ENCODE measurements around the gene NID2.

The NID2 gene

DNA sequence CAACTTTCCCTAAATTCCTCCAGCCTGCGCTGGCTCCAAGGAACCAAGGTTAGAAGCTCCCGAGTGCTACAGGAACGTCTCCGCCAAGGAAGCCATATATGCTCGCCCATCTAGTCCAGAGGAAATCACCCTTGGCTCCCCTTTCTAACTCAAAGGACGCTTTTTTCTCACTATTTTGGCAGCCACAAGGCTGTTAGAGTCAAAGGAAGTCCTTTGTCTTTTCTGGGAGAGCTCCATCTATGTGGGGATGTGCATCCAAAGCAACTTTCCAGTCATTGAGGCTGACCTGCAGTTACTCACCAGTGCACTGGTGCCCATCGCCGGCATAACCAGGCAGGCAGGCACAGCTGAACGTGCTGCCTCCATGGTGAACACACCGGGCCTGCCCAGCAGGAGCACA is 42.0 kb downstream of the NID2 start:
- Histone ChIP-seq H3K36me3 (ENCODE audit: control insufficient read depth in 1 of 2, insufficient read depth in 2 of 2, low read length in 2 of 2) (peaks cover 0 to 3% of the 10 kb centered on the region in 2 experiments), H3K9me3 (ENCODE audit: insufficient read depth, low read depth, low read length) (no peaks in the 10 kb centered on the region), H3K27ac (ENCODE audit: low read depth, low read length) (no peak overlapping the region), H4K91ac (ENCODE audit: low read depth, low read length) (no peak overlapping the region), H3K79me2 (ENCODE audit: control insufficient read depth, insufficient read depth, low read length, poor library complexity) (no peaks in the 10 kb centered on the region), H3K79me1 (ENCODE audit: low read length) (no peaks in the 10 kb centered on the region), H3K4me2 (ENCODE audit: low read length) (no peak overlapping the region), H3K23ac (ENCODE audit: low read length) (no peak overlapping the region), H2BK5ac (ENCODE audit: low read depth, low read length, poor library complexity) (no peak overlapping the region), H4K12ac (ENCODE audit: low read depth, low read length) (no peak overlapping the region), H3K27me3 (ENCODE audit: insufficient read depth, low read length) (no peaks in the 10 kb centered on the region), H3K4me1 (ENCODE audit: control insufficient read depth in 1 of 2, insufficient read depth in 2 of 2, low read length in 2 of 2) (no peaks in the 10 kb centered on the region), H4K8ac (ENCODE audit: low read depth, low read length) (no peak overlapping the region), H2BK120ac (ENCODE audit: insufficient read depth, low read length, poor library complexity) (no peak overlapping the region), H3K14ac (ENCODE audit: low read length) (no peak overlapping the region), H3K9ac (ENCODE audit: low read length) (no peak overlapping the region), H3K18ac (ENCODE audit: low read length) (no peak overlapping the region), H3K4me3 (ENCODE audit: low read depth, low read length) (no peak overlapping the region), H2AFZ (ENCODE audit: insufficient read depth, low read length, poor library complexity) (no peak overlapping the region), H2AK5ac (ENCODE audit: low read length) (no peak overlapping the region), H2BK12ac (ENCODE audit: low read length) (no peak overlapping the region), H3K4ac (ENCODE audit: low read depth, low read length) (no peak overlapping the region)
- no CpG with 5 or more reads among the region's 10 CpGs for WGBS (ENCODE audit: extremely low coverage, insufficient coverage, insufficient read length)
- no peak for DNase-seq

DNA sequence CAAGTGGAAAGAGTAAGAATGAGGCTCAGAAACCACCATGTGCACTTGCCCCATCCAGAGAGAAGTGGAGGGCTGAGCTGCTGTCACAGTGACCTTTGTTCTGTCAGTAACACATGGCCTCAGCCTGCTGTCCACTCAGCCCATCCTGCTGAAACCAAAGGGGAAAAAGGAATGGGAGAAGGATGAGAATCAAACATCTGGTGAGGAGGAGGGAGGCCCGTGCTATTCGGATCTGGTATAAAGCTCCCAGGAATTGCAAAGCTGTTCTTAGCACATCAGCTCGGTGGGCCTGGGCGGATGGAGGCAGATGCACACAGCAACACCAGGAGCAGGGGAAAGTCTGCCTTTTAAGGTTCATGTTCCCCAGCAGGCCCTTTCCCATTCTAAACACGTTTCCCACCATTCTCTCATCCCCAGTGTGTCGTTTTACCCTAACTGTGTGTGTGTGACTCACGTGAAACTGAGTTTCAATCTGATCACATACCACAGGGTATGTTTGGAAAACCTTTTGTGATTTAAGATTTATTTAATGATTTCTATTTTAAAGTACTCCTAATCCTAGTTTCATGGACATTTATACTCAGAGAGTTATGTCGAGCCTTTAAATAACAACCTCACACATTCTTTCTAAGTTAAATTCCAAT is 42.7 kb downstream of the NID2 start:
- Histone ChIP-seq H3K79me2 (ENCODE audit: control insufficient read depth, insufficient read depth, low read length, poor library complexity) (no peaks in the 10 kb centered on the region), H3K79me1 (ENCODE audit: low read length) (peaks cover 2% of the 10 kb centered on the region), H2BK12ac (ENCODE audit: low read length) (no peak overlapping the region), H3K9me3 (ENCODE audit: insufficient read depth, low read depth, low read length) (no peaks in the 10 kb centered on the region), H3K23ac (ENCODE audit: low read length) (no peak overlapping the region), H4K8ac (ENCODE audit: low read depth, low read length) (no peak overlapping the region), H3K27ac (ENCODE audit: low read depth, low read length) (no peak overlapping the region), H3K27me3 (ENCODE audit: insufficient read depth, low read length) (no peaks in the 10 kb centered on the region), H3K36me3 (ENCODE audit: control insufficient read depth in 1 of 2, insufficient read depth in 2 of 2, low read length in 2 of 2) (peaks cover 0 to 3% of the 10 kb centered on the region in 2 experiments), H2AFZ (ENCODE audit: insufficient read depth, low read length, poor library complexity) (no peak overlapping the region), H3K4me2 (ENCODE audit: low read length) (no peak overlapping the region), H3K4me3 (ENCODE audit: low read depth, low read length) (no peak overlapping the region), H2AK5ac (ENCODE audit: low read length) (no peak overlapping the region), H2BK5ac (ENCODE audit: low read depth, low read length, poor library complexity) (no peak overlapping the region), H3K4ac (ENCODE audit: low read depth, low read length) (no peak overlapping the region), H4K91ac (ENCODE audit: low read depth, low read length) (no peak overlapping the region), H4K12ac (ENCODE audit: low read depth, low read length) (no peak overlapping the region), H3K9ac (ENCODE audit: low read length) (no peak overlapping the region), H3K14ac (ENCODE audit: low read length) (no peak overlapping the region), H3K18ac (ENCODE audit: low read length) (no peak overlapping the region), H2BK120ac (ENCODE audit: insufficient read depth, low read length, poor library complexity) (no peak overlapping the region), H3K4me1 (ENCODE audit: control insufficient read depth in 1 of 2, insufficient read depth in 2 of 2, low read length in 2 of 2) (no peaks in the 10 kb centered on the region)
- no CpG with 5 or more reads among the region's 8 CpGs for WGBS (ENCODE audit: extremely low coverage, insufficient coverage, insufficient read length)
- no peak for DNase-seq

DNA sequence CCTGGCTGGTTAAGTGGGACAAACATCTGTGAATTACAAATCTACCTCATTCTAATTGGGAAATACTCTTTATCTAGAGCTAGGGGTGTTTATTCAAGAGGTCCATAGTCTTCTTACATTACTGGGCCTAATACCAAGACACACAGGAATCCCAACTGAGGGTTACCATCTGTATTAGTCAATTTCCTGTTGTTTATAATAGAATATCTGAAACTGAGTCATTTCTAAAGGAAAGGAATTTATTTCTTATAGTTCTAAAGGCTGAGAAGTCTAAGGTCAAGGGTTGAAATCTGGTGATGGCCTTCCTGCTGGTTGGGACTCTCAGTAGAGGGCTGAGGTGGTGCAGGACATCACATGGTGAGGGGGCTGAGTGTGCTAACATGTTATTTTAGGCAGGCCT is 43.5 kb downstream of the NID2 start:
- DNase-seq, result no peak
- no peak overlapping the region for H3K27ac ChIP-seq (ENCODE audit: low read depth, low read length)
- no peak overlapping the region for H3K4ac ChIP-seq (ENCODE audit: low read depth, low read length)
- no peak overlapping the region for H4K91ac ChIP-seq (ENCODE audit: low read depth, low read length)
- no peak overlapping the region for H2BK120ac ChIP-seq (ENCODE audit: insufficient read depth, low read length, poor library complexity)
- no peak overlapping the region for H4K8ac ChIP-seq (ENCODE audit: low read depth, low read length)
- no peak overlapping the region for H2BK5ac ChIP-seq (ENCODE audit: low read depth, low read length, poor library complexity)
- H3K79me2 ChIP-seq (ENCODE audit: control insufficient read depth, insufficient read depth, low read length, poor library complexity), result no peaks in the 10 kb centered on the region
- no peak overlapping the region for H3K14ac ChIP-seq (ENCODE audit: low read length)
- H3K4me3 ChIP-seq (ENCODE audit: low read depth, low read length), result no peak overlapping the region
- no peaks in the 10 kb centered on the region for H3K9me3 ChIP-seq (ENCODE audit: insufficient read depth, low read depth, low read length)
- H3K79me1 ChIP-seq (ENCODE audit: low read length), result peaks cover 2% of the 10 kb centered on the region
- H3K4me2 ChIP-seq (ENCODE audit: low read length), result no peak overlapping the region
- peaks cover 0 to 3% of the 10 kb centered on the region in 2 experiments for H3K36me3 ChIP-seq (ENCODE audit: control insufficient read depth in 1 of 2, insufficient read depth in 2 of 2, low read length in 2 of 2)
- no peak overlapping the region for H3K9ac ChIP-seq (ENCODE audit: low read length)
- no peak overlapping the region for H3K18ac ChIP-seq (ENCODE audit: low read length)
- no peak overlapping the region for H2BK12ac ChIP-seq (ENCODE audit: low read length)
- no peak overlapping the region for H2AFZ ChIP-seq (ENCODE audit: insufficient read depth, low read length, poor library complexity)
- H3K27me3 ChIP-seq (ENCODE audit: insufficient read depth, low read length), result no peaks in the 10 kb centered on the region
- no peaks in the 10 kb centered on the region for H3K4me1 ChIP-seq (ENCODE audit: control insufficient read depth in 1 of 2, insufficient read depth in 2 of 2, low read length in 2 of 2)
- H3K23ac ChIP-seq (ENCODE audit: low read length), result no peak overlapping the region
- no peak overlapping the region for H4K12ac ChIP-seq (ENCODE audit: low read depth, low read length)
- no peak overlapping the region for H2AK5ac ChIP-seq (ENCODE audit: low read length)

DNA sequence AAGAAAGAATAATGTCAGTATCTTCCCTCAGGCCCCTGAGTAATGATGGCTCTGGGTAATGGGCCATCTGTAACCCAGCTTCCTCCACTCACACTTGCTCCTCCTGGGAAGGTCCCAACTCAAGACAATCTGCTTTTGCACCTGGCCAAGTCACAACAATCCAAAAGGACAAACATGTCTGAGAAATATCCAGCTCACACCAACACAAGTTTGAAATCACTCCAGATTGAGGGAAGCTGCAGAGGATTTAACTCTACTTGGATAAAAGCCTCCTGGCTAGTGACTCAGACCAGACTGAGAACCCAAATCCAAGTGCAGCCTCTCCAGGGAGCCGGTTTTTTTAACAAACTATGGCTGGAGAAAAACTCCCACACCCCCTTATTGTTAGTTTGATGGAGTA is 45.3 kb downstream of the NID2 start:
- Histone ChIP-seq H4K12ac (ENCODE audit: low read depth, low read length) (no peak overlapping the region), H3K36me3 (ENCODE audit: control insufficient read depth in 1 of 2, insufficient read depth in 2 of 2, low read length in 2 of 2) (peaks cover 0 to 8% of the 10 kb centered on the region in 2 experiments), H3K27me3 (ENCODE audit: insufficient read depth, low read length) (no peaks in the 10 kb centered on the region), H3K23ac (ENCODE audit: low read length) (no peak overlapping the region), H2BK12ac (ENCODE audit: low read length) (no peak overlapping the region), H3K18ac (ENCODE audit: low read length) (no peak overlapping the region), H3K27ac (ENCODE audit: low read depth, low read length) (no peak overlapping the region), H2AK5ac (ENCODE audit: low read length) (no peak overlapping the region), H3K9ac (ENCODE audit: low read length) (no peak overlapping the region), H3K79me1 (ENCODE audit: low read length) (peaks cover 2% of the 10 kb centered on the region), H2AFZ (ENCODE audit: insufficient read depth, low read length, poor library complexity) (no peak overlapping the region), H3K4me2 (ENCODE audit: low read length) (no peak overlapping the region), H3K4me3 (ENCODE audit: low read depth, low read length) (no peak overlapping the region), H3K79me2 (ENCODE audit: control insufficient read depth, insufficient read depth, low read length, poor library complexity) (no peaks in the 10 kb centered on the region), H4K91ac (ENCODE audit: low read depth, low read length) (no peak overlapping the region), H3K14ac (ENCODE audit: low read length) (no peak overlapping the region), H3K4me1 (ENCODE audit: control insufficient read depth in 1 of 2, insufficient read depth in 2 of 2, low read length in 2 of 2) (no peaks in the 10 kb centered on the region), H2BK5ac (ENCODE audit: low read depth, low read length, poor library complexity) (no peak overlapping the region), H3K4ac (ENCODE audit: low read depth, low read length) (no peak overlapping the region), H2BK120ac (ENCODE audit: insufficient read depth, low read length, poor library complexity) (no peak overlapping the region), H4K8ac (ENCODE audit: low read depth, low read length) (no peak overlapping the region), H3K9me3 (ENCODE audit: insufficient read depth, low read depth, low read length) (peaks cover 3% of the 10 kb centered on the region)
- no peak for DNase-seq
- no CpG with 5 or more reads among the region's 1 CpG for WGBS (ENCODE audit: extremely low coverage, insufficient coverage, insufficient read length)
